Psoas muscle (tissue), 8 donors: ENCODE results near the gene MAP3K4. TPM values are rescaled to one million over a fixed set of nuclear protein-coding genes. Genes with fewer than 3 reads are reported as not detected.

Experiments
- ATAC-seq, 4 donors: fragments of 200-7000 bp; cut with Tn5 transposase; one replicate each; pipeline ENCODE4 v1.9.1; 2020; ENCODE audit warnings: moderate library complexity in 3 of 4, mild to moderate bottlenecking in 2 of 4
- DNase-seq, 2 donors: peaks; one replicate each; pipeline ENCODE4 v3.0.0-alpha.2; 2020
- H3K27ac ChIP-seq: fragments of 200-600 bp; one replicate; pipeline ENCODE4 v1.8.0; 2022
- H3K27me3 ChIP-seq, 3 donors: fragments of 200-600 bp in 1 of 3; one replicate each; pipeline versions ENCODE4 v1.6.1 to v1.8.0; 2013 to 2022; ENCODE audit warnings: low read length in 2 of 3, mild to moderate bottlenecking in 2 of 3, moderate library complexity in 1 of 3; ENCODE audit not compliant: insufficient read depth in 3 of 3
- H3K36me3 ChIP-seq, 2 donors: fragments of 200-600 bp in 1 of 2; one replicate each; pipeline versions ENCODE4 v1.6.1 to v1.8.0; 2013 to 2022; ENCODE audit warnings: low read depth in 1 of 2, mild to moderate bottlenecking in 1 of 2, moderate library complexity in 1 of 2; ENCODE audit not compliant: insufficient read depth in 1 of 2
- H3K4me1 ChIP-seq: fragments of 200-600 bp; one replicate; pipeline ENCODE4 v1.8.0; 2022
- H3K4me3 ChIP-seq: fragments of 200-600 bp; one replicate; pipeline ENCODE4 v1.8.0; 2022; ENCODE audit warnings: mild to moderate bottlenecking
- H3K9me3 ChIP-seq: fragments of 200-600 bp; one replicate; pipeline ENCODE4 v1.8.0; 2022
- CTCF ChIP-seq: fragments of 200-600 bp; IDR thresholded peaks from one replicate; pipeline ENCODE4 v1.8.0; 2022; ENCODE audit warnings: antibody characterized with exemption
- WGBS, 3 donors: extraction: QIAGEN DNeasy Blood & Tissue Kit; methylation state at CpG; one replicate each; pipeline versions ENCODE4 v1.1.6 to v1.1.7; 2013; 5-methylcytosine and 5-hydroxymethylcytosine counted together
- intact Hi-C, 2 donors: fragments of 100-400 bp; cut with DNase I; formaldehyde crosslinking; loops; one replicate each; pipeline versions ENCODE4 v1.11.0 to v1.14.2; 2022
- polyA plus RNA-seq, 3 donors: library from polyadenylated mRNA; stranded (reverse); fragments of 200-250 nt; gene quantifications; one replicate each; pipeline ENCODE4 v1.2.3, GENCODE V29; 2013
- total RNA-seq, 4 donors: library from RNA; stranded (reverse); fragmentation: NEBNext Ultra II Directional in 2 of 4; extraction: Animal tissue kit (Norgen Biotek cat#: 25700) in 2 of 4; gene quantifications; one replicate each; pipeline versions ENCODE4 v1.2.1 to v1.2.4, GENCODE V29; 2021 to 2023
- donor health status: healthy with polysubstance abuse.
- donor health status: DM: no; HTN: no; CAD: no; lungs with moderate emphysema.
- donor health status: Bipolar disorder and iron deficiency.
- donor health status: healthy.
- donor health status: DM: yes; HTN: yes; CAD: no.
- donor health status: DM: no; HTN: no; CAD: no.
- donor health status: DM: no; HTN: no; CAD: no.
- donor health status: DM: yes; HTN: yes; CAD: no.

The MAP3K4 gene
- total and polyA plus RNA-seq, 7 donors, result 13.5 to 45.8 (median 19.4) TPM

GRCh38 chr6:161011492-161012480, 20.2 kb downstream of the MAP3K4 start:
- Histone ChIP-seq H3K27ac (no peak overlapping the region), H3K27me3 (no peaks in the 10 kb centered on the region), H3K36me3 (peaks cover 0 to 2% of the 10 kb centered on the region in 2 donors), H3K4me1 (peaks cover 26% of the 10 kb centered on the region), H3K9me3 (no peaks in the 10 kb centered on the region), H3K4me3 (no peak overlapping the region)
- WGBS, 3 donors, result 39 to 52% (median 46%) methylated on average over 8 of the region's 8 CpGs
- ATAC-seq (peak in 1 of 4 donors; percentile 34), DNase-seq (no peak)
- no peak for TF ChIP-seq CTCF
- intact Hi-C loops, result no loop called here

- H3K9me3 ChIP-seq, result no peaks in the 10 kb centered on the region
- peaks cover 0 to 2% of the 10 kb centered on the region in 2 donors for H3K36me3 ChIP-seq
- ATAC-seq, result no peak
- TF ChIP-seq CTCF, result no peak
- H3K4me1 ChIP-seq, result peaks cover 26% of the 10 kb centered on the region
- no peak overlapping the region for H3K27ac ChIP-seq
- intact Hi-C loops, result no loop called here
- H3K27me3 ChIP-seq, result no peaks in the 10 kb centered on the region
- WGBS, 3 donors, result 93 to 99% (median 94%) methylated on average over 4 of the region's 4 CpGs
- DNase-seq, result no peak
- no peak overlapping the region for H3K4me3 ChIP-seq
These were observed 22.1 kb downstream of the MAP3K4 start for GRCh38 chr6:161013695-161014094.

- intact Hi-C loops, result no loop called here
- TF ChIP-seq CTCF, result no peak
These were observed 26.4 kb downstream of the MAP3K4 start for GRCh38 chr6:161017766-161018564.

GRCh38 chr6:161019324-161019839, 27.8 kb downstream of the MAP3K4 start:
- intact Hi-C loops, result no loop called here
- no peaks in the 10 kb centered on the region for H3K27me3 ChIP-seq
- H3K36me3 ChIP-seq, result no peaks in the 10 kb centered on the region
- H3K27ac ChIP-seq, result no peak overlapping the region
- no peak overlapping the region for H3K4me3 ChIP-seq
- no peak for ATAC-seq
- no peaks in the 10 kb centered on the region for H3K4me1 ChIP-seq
- no peak for TF ChIP-seq CTCF
- 91 to 96% (median 96%) methylated on average over 13 of the region's 13 CpGs for WGBS, 3 donors
- DNase-seq, result no peak
- H3K9me3 ChIP-seq, result no peaks in the 10 kb centered on the region

More at GRCh38 chr6:161017766-161018564, 26.4 kb downstream of the MAP3K4 start:
- Histone ChIP-seq H3K27me3 (no peaks in the 10 kb centered on the region), H3K4me1 (peaks cover under 1% of the 10 kb centered on the region), H3K9me3 (no peaks in the 10 kb centered on the region), H3K27ac (no peak overlapping the region), H3K4me3 (no peak overlapping the region), H3K36me3 (no peaks in the 10 kb centered on the region)
- 84 to 94% (median 87%) methylated on average over 5 of the region's 5 CpGs for WGBS, 3 donors
- ATAC-seq, result no peak
- DNase-seq, result no peak
